Heart left ventricle (tissue), 16 donors: Measurements from ENCODE around the gene FAM228B. TPM values are rescaled to one million over a fixed set of nuclear protein-coding genes. Genes with fewer than 3 reads are reported as not detected.

Source experiments
- ATAC-seq, 4 donors: fragments of 200-7000 bp; cut with Tn5 transposase; one replicate each; pipeline ENCODE4 v1.9.1; 2020 to 2022; ENCODE audit warnings: moderate library complexity in 4 of 4, mild to moderate bottlenecking in 3 of 4, moderate number of reproducible peaks in 1 of 4
- DNase-seq, 5 donors: peaks; one replicate each; pipeline ENCODE4 v3.0.0-alpha.2; 2020
- H3K27ac ChIP-seq, 12 donors: fragments of 200-600 bp; sonication (generic) in 4 of 12; one replicate each; pipeline versions ENCODE4 v1.5.0 to v1.8.0; 2016 to 2022; ENCODE audit warnings: mild to moderate bottlenecking in 2 of 12
- H3K27me3 ChIP-seq, 9 donors: fragments of 200-600 bp; sonication (generic) in 2 of 9; one replicate each; pipeline versions ENCODE4 v1.5.1 to v1.8.0; 2016 to 2022; ENCODE audit warnings: mild to moderate bottlenecking in 3 of 9
- H3K36me3 ChIP-seq, 9 donors: fragments of 200-600 bp; sonication (generic) in 2 of 9; one replicate each; pipeline versions ENCODE4 v1.5.0 to v1.8.0; 2018 to 2022; ENCODE audit warnings: mild to moderate bottlenecking in 2 of 9
- H3K4me1 ChIP-seq, 12 donors: fragments of 200-600 bp; sonication (generic) in 4 of 12; one replicate each; pipeline versions ENCODE4 v1.5.0 to v1.8.0; 2016 to 2022; ENCODE audit warnings: mild to moderate bottlenecking in 3 of 12
- H3K4me3 ChIP-seq, 12 donors: fragments of 200-600 bp; sonication (generic) in 4 of 12; one replicate each; pipeline versions ENCODE4 v1.5.0 to v1.8.0; 2017 to 2022; ENCODE audit warnings: mild to moderate bottlenecking in 9 of 12, moderate library complexity in 4 of 12
- H3K9me3 ChIP-seq, 12 donors: fragments of 200-600 bp; sonication (generic) in 4 of 12; one replicate each; pipeline versions ENCODE4 v1.5.0 to v1.8.0; 2016 to 2022; ENCODE audit warnings: mild to moderate bottlenecking in 1 of 12
- CTCF ChIP-seq, 12 donors: fragments of 200-600 bp; sonication (generic) in 4 of 12; IDR thresholded peaks; one replicate each; pipeline versions ENCODE4 v1.5.0 to v1.8.0; 2018 to 2022; ENCODE audit warnings: antibody characterized with exemption in 12 of 12, mild to moderate bottlenecking in 5 of 12
- POLR2A ChIP-seq, 2 donors: fragments of 450-650 bp; IDR thresholded peaks; one replicate each; pipeline ENCODE4 v1.6.1; 2017; ENCODE audit warnings: antibody characterized with exemption in 2 of 2, mild to moderate bottlenecking in 2 of 2, moderate library complexity in 2 of 2
- whole genome bisulfite sequencing, 4 donors: extraction: QIAGEN DNeasy Blood & Tissue Kit in 2 of 4; methylation state at CpG; one replicate each; pipeline versions ENCODE4 v1.1.5 to v1.1.7; 2013 to 2018; 5-methylcytosine and 5-hydroxymethylcytosine counted together
- intact Hi-C, 10 donors: fragments of 100-400 bp; cut with DNase I; formaldehyde crosslinking; loops; one replicate each; pipeline versions ENCODE4 v1.11.1 to v1.14.2; 2022
- polyA plus RNA-seq, 2 donors: library from polyadenylated mRNA; stranded (reverse); fragments of 200-250 nt; gene quantifications; one replicate each; pipeline ENCODE4 v1.2.3, GENCODE V29; 2013
- total RNA-seq, 9 donors: library from RNA; depleted of rRNA in 2 of 9; stranded (reverse); fragments of >200 nt in 2 of 9; fragmentation: NEBNext Ultra II Directional in 3 of 9; extraction: Animal tissue kit (Norgen Biotek cat#: 25700) in 3 of 9; gene quantifications; one replicate each; pipeline versions ENCODE4 v1.1.0 to v1.2.4, GENCODE V29; 2016 to 2023
- donor health status: ischemic (EF 13 %, LVEDD 7.1; RV severe dilation, severe dysfunction).
- donor health status: healthy with polysubstance abuse.
- donor health status: DM: no; HTN: yes; CAD: no.
- donor health status: DM: no; HTN: no; CAD: no.
- donor health status: ischemic (EF 25% LVEDD 6.9; RV normal size, moderate dysfunction).
- donor health status: ischemic (EF 25% LVEDD 5.7; RV mildly dilated, moderate dysfunction).
- donor health status: healthy.
- donor health status: DM: yes; HTN: yes; CAD: no.
- donor health status: ischemic (EF 35%, LVEDD 5.7; RV mildly dilated, moderate dysfunction).
- donor health status: nonischemic (EF 11% LVEDD 7.7; RV severe dilation, severe dysfunction).
- donor health status: DM: yes; HTN: yes; CAD: no.
- donor health status: PGD.
- donor health status: ischemic (EF 29% LVEDD 5.4; RV normal size, mild dysfunction).
- donor health status: nonischemic (EF 23%, LVEDD 6.1; RV moderate dilation, normal function).

FAM228B gene
- total and polyA plus RNA-seq, 11 donors, result 5.4 to 36.9 (median 21.2) TPM

DNA sequence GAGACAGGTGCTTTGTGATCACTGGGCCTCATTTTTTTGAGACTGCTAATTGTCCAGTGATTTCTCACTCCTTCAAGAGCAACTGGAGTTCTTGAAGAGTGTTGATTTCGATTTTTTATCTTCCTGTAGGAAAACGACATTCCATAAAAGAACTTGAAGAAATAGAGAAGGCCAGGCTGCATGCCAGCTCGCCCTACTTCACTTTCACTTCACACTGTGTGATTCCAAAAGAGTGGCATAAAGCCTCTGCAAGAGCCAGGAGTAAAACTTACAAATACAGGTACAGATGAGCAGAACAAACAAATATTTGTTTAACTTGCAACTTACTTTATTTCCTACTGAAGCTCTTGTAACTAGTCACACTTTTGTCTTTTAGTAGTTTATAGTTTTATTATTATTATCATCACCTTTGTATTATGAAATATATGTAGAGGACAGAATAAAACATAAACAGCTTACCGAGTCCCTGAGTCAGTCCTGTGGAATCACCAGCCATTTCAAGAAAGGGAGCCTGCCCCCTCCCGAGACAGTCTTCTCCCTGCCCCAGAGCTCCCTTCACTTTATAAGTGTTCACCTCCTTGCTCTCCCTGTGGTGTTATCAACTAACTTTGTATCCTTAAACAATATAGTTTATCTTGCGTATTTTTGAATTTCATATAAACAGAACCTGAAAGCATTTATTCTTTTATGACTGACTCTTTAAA, 60.2 kb downstream of the FAM228B start:
- no peaks in the 10 kb centered on the region for H3K27me3 ChIP-seq
- H3K4me1 ChIP-seq, result no peaks in the 10 kb centered on the region
- peaks cover 0 to 14% (median 0%) of the 10 kb centered on the region in 12 donors for H3K9me3 ChIP-seq
- DNase-seq (no peak), ATAC-seq (no peak)
- intact Hi-C loops, result no loop called here
- H3K36me3 ChIP-seq, result peaks cover 0 to 3% (median 0%) of the 10 kb centered on the region in 9 donors
- WGBS, 4 donors, result 76 to 85% (median 81%) methylated on average over 6 of the region's 6 CpGs
- no peak overlapping the region for H3K4me3 ChIP-seq
- TF ChIP-seq CTCF (IDR thresholded peaks at IDR 0.05), result no peak
- no peak for TF ChIP-seq POLR2A (IDR thresholded peaks at IDR 0.05)
- no peak overlapping the region for H3K27ac ChIP-seq

- ATAC-seq (no peak), DNase-seq (no peak)
- TF ChIP-seq CTCF (IDR thresholded peaks at IDR 0.05) (no peak), POLR2A (IDR thresholded peaks at IDR 0.05) (no peak)
- no peak overlapping the region for H3K27ac ChIP-seq
- intact Hi-C loops, result no loop called here
- no peaks in the 10 kb centered on the region for H3K4me1 ChIP-seq
- 66 to 76% (median 69%) methylated on average over 10 of the region's 10 CpGs for WGBS, 4 donors
- H3K36me3 ChIP-seq, result peaks cover 0 to 3% (median 0%) of the 10 kb centered on the region in 9 donors
- no peaks in the 10 kb centered on the region for H3K27me3 ChIP-seq
- no peak overlapping the region for H3K4me3 ChIP-seq
- H3K9me3 ChIP-seq, result peaks cover 0 to 14% (median 0%) of the 10 kb centered on the region in 12 donors
These were observed 66.3 kb downstream of the FAM228B start for GRCh38 chr2:24189551-24189950.

DNA sequence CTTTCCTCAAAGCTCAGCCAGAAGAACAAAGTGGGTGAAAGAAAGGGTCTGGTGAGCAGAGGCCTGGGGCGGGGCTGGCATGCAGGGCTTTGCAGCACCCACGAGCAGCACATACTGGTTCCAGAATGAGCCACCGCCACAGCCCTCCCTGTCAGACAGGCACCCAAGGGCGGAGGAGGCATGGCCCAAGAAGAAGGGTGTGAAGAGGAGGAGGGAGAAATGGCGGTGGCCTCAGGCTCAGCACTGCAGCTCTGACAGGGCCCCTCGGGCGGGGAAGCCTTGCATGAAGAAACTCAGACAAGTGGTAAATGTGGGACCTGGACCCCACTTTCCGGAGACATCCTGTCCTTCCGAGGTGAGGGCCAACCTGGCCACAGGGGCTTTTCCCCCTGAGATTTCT, 67.2 kb downstream of the FAM228B start:
- DNase-seq (no peak), ATAC-seq (no peak)
- no peaks in the 10 kb centered on the region for H3K4me1 ChIP-seq
- H3K4me3 ChIP-seq, result no peak overlapping the region
- no peak overlapping the region for H3K27ac ChIP-seq
- H3K9me3 ChIP-seq, result peaks cover 0 to 9% (median 0%) of the 10 kb centered on the region in 12 donors
- H3K36me3 ChIP-seq, result peaks cover 0 to under 1% (median 0%) of the 10 kb centered on the region in 9 donors
- intact Hi-C loops, result no loop called here
- 84 to 90% (median 88%) methylated on average over 9 of the region's 9 CpGs for WGBS, 4 donors
- TF ChIP-seq POLR2A (IDR thresholded peaks at IDR 0.05) (no peak), CTCF (IDR thresholded peaks at IDR 0.05) (no peak)
- H3K27me3 ChIP-seq, result no peaks in the 10 kb centered on the region

DNA sequence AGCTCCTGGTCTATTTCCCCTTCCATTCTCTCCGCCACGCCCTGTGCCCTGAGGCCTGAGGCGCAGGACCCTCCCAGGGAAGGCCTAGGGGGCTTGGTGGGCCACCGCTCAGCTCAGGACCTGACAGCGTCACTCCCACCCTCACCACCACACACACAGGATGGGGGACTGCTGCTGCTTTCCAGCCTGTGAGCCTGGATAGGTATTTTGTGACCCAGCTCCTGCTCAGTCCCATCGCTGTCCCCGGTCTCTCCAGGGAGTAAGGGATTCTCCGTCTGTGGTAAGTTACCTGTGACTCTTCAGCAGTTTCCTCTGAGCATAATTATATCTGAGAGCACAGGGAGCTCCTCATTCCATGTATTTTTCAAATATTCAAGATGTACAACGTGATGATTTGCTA, 67.9 kb downstream of the FAM228B start:
- Histone ChIP-seq H3K4me3 (no peak overlapping the region), H3K4me1 (no peaks in the 10 kb centered on the region), H3K27ac (no peak overlapping the region), H3K27me3 (no peaks in the 10 kb centered on the region), H3K36me3 (no peaks in the 10 kb centered on the region), H3K9me3 (peaks cover 0 to 6% (median 0%) of the 10 kb centered on the region in 12 donors)
- WGBS, 4 donors, result 86 to 96% (median 89%) methylated on average over 9 of the region's 9 CpGs
- intact Hi-C loops, result no loop called here
- no peak for TF ChIP-seq CTCF (IDR thresholded peaks at IDR 0.05)
- no peak for TF ChIP-seq POLR2A (IDR thresholded peaks at IDR 0.05)
- ATAC-seq (no peak), DNase-seq (no peak)
